ENCODE data around the gene CSF2RB.
A peak's percentile ranks its signal among the peaks of the same experiment; 100 is the strongest.

Gene CSF2RB

GRCh38 chr22:36916034-36916433 is 2.6 kb downstream of the CSF2RB start:
- TF ChIP-seq CTCF (IDR thresholded peaks at IDR 0.05; ENCODE audit: low read depth, low read length) = no peak
- no peak for DNase-seq (ENCODE audit: low read depth in 2 of 2)
- no peak overlapping the region for H3K4me3 ChIP-seq (replicated peaks in 1 of 2; ENCODE audit: low read depth in 2 of 2, low read length in 2 of 2)

- no peak for TF ChIP-seq CTCF (IDR thresholded peaks at IDR 0.05; ENCODE audit: low read depth, low read length)
- no peak overlapping the region for H3K4me3 ChIP-seq (replicated peaks in 1 of 2; ENCODE audit: low read depth in 2 of 2, low read length in 2 of 2)
- no peak for DNase-seq (ENCODE audit: low read depth in 2 of 2)
Observed at GRCh38 chr22:36918586-36919284, 5.3 kb downstream of the CSF2RB start.

- no peak for TF ChIP-seq CTCF (IDR thresholded peaks at IDR 0.05; ENCODE audit: low read depth, low read length)
- DNase-seq (ENCODE audit: low read depth in 2 of 2) = no peak
- no peak overlapping the region for H3K4me3 ChIP-seq (replicated peaks in 1 of 2; ENCODE audit: low read depth in 2 of 2, low read length in 2 of 2)
Observed at GRCh38 chr22:36921309-36922104, 8.1 kb downstream of the CSF2RB start.

GRCh38 chr22:36922105-36922608 is 8.7 kb downstream of the CSF2RB start:
- TF ChIP-seq CTCF (IDR thresholded peaks at IDR 0.05; ENCODE audit: low read depth, low read length) = no peak

GRCh38 chr22:36922711-36923110 is 9.3 kb downstream of the CSF2RB start:
- no peak for DNase-seq (ENCODE audit: low read depth in 2 of 2)
- H3K4me3 ChIP-seq (replicated peaks in 1 of 2; ENCODE audit: low read depth in 2 of 2, low read length in 2 of 2) = no peak overlapping the region
- TF ChIP-seq CTCF (IDR thresholded peaks at IDR 0.05; ENCODE audit: low read depth, low read length) = no peak

More at GRCh38 chr22:36922105-36922608, 8.7 kb downstream of the CSF2RB start:
- no peak overlapping the region for H3K4me3 ChIP-seq (replicated peaks in 1 of 2; ENCODE audit: low read depth in 2 of 2, low read length in 2 of 2)
- peak in 1 of 2 donors; percentile 25 for DNase-seq (ENCODE audit: low read depth in 2 of 2)

GRCh38 chr22:36923131-36923788 is 9.8 kb downstream of the CSF2RB start:
- DNase-seq (ENCODE audit: low read depth in 2 of 2) = no peak
- H3K4me3 ChIP-seq (replicated peaks in 1 of 2; ENCODE audit: low read depth in 2 of 2, low read length in 2 of 2) = no peak overlapping the region
- TF ChIP-seq CTCF (IDR thresholded peaks at IDR 0.05; ENCODE audit: low read depth, low read length) = no peak
